ENCODE data around the gene FAM169A.
"Not testable (repeated sequence)": the region's sequence is repeated elsewhere in the genome, so short reads cannot be mapped to it uniquely, and the experiment has no call there.

GRCh38 chr5:74869414-74869813 is 3.2 kb upstream of the FAM169A start:
- not testable (repeated sequence) for TF ChIP-seq CTCF, EZH2, EZH2phosphoT487 (IDR thresholded peaks at IDR 0.05)
